ENCODE measurements around the gene CEP57.

CEP57 gene

DNA sequence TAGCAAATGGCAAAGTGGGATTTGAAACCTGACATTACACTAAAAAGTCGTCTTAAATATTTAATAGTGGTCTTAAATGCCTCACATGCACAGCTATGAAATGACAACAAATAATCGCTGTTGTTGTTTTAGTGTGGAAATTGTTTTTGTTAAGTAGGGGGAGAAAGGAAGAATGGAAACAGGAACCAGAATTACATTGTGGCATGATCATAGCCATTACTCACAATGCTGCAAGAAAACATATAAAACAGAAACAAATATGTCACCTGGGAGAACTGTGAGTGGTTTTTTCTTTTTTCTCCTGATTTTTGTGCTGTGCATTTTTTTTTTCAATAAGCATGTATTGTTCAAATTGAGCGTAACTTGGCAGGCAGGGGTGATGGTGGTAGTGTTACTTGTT is 23.6 kb upstream of the CEP57 start:
- Histone ChIP-seq H3F3A (ENCODE audit: insufficient read depth) (peaks cover 6% of the 10 kb centered on the region), H3K79me2 (ENCODE audit: insufficient read depth, low read length) (no peaks in the 10 kb centered on the region), H4K20me1 (ENCODE audit: low read depth, low read length) (peaks cover 7% of the 10 kb centered on the region; the same call in 1 of the 2 replicates), H3K27ac (ENCODE audit: low read depth, low read length) (no peak overlapping the region), H3K27me3 (ENCODE audit: low read length) (no peaks in the 10 kb centered on the region), H3K4me2 (ENCODE audit: low read depth, low read length, poor library complexity, severe bottlenecking) (no peak overlapping the region), H3K36me3 (ENCODE audit: low read length) (peaks cover 22% of the 10 kb centered on the region; the same call in 1 of the 2 replicates), H2AFZ (ENCODE audit: low read depth, low read length, severe bottlenecking) (no peak overlapping the region), H3K9me3 (ENCODE audit: insufficient read depth, low read length) (no peaks in the 10 kb centered on the region), H3K4me3 (ENCODE audit: insufficient read depth, low read length, poor library complexity, severe bottlenecking) (no peak overlapping the region), H3K9me2 (replicated peaks; ENCODE audit: insufficient read depth, low read length) (no peaks in the 10 kb centered on the region), H3K9ac (ENCODE audit: low read length) (no peak overlapping the region)
- TF ChIP-seq, protein P1, sequence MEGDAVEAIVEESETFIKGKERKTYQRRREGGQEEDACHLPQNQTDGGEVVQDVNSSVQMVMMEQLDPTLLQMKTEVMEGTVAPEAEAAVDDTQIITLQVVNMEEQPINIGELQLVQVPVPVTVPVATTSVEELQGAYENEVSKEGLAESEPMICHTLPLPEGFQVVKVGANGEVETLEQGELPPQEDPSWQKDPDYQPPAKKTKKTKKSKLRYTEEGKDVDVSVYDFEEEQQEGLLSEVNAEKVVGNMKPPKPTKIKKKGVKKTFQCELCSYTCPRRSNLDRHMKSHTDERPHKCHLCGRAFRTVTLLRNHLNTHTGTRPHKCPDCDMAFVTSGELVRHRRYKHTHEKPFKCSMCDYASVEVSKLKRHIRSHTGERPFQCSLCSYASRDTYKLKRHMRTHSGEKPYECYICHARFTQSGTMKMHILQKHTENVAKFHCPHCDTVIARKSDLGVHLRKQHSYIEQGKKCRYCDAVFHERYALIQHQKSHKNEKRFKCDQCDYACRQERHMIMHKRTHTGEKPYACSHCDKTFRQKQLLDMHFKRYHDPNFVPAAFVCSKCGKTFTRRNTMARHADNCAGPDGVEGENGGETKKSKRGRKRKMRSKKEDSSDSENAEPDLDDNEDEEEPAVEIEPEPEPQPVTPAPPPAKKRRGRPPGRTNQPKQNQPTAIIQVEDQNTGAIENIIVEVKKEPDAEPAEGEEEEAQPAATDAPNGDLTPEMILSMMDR (IDR thresholded peaks at IDR 0.05; ENCODE audit: insufficient read depth, low read length, poor library complexity, severe bottlenecking) = no peak
- no peak for TF ChIP-seq EZH2phosphoT487 (conservative IDR thresholded peaks at IDR 0.05; ENCODE audit: low read length)

DNA sequence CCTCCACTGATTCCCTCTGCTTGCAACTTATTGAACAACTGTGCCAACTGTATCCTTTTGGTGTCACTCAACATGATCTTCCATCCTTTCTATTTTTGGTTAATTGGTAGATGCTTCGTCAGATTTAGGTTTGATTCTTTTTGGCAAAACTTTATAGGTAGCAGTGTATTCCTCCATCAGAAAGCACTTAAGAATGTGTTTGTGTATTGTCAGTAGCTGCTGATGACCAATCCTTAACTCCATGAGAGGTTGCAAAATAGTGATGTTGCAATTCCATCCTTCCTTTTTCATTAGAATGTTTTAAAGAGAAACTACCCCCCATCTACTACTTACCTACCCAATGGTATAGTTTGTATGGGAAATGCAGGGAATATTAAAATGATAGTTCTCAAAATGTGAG is 22.8 kb upstream of the CEP57 start:
- TF ChIP-seq, protein P1 (IDR thresholded peaks at IDR 0.05; ENCODE audit: insufficient read depth, low read length, poor library complexity, severe bottlenecking) = no peak
- Histone ChIP-seq H3K79me2 (ENCODE audit: insufficient read depth, low read length) (no peaks in the 10 kb centered on the region), H3K27me3 (ENCODE audit: low read length) (no peaks in the 10 kb centered on the region), H3K4me3 (ENCODE audit: insufficient read depth, low read length, poor library complexity, severe bottlenecking) (no peak overlapping the region), H3K9me2 (replicated peaks; ENCODE audit: insufficient read depth, low read length) (no peaks in the 10 kb centered on the region), H3K4me2 (ENCODE audit: low read depth, low read length, poor library complexity, severe bottlenecking) (no peak overlapping the region), H3F3A (ENCODE audit: insufficient read depth) (peaks cover 8% of the 10 kb centered on the region), H3K9me3 (ENCODE audit: insufficient read depth, low read length) (no peaks in the 10 kb centered on the region), H3K36me3 (ENCODE audit: low read length) (peaks cover 30% of the 10 kb centered on the region; the same call in 1 of the 2 replicates), H3K27ac (ENCODE audit: low read depth, low read length) (no peak overlapping the region), H2AFZ (ENCODE audit: low read depth, low read length, severe bottlenecking) (no peak overlapping the region), H4K20me1 (ENCODE audit: low read depth, low read length) (peaks cover 7% of the 10 kb centered on the region; the same call in 1 of the 2 replicates), H3K9ac (ENCODE audit: low read length) (no peak overlapping the region)

DNA sequence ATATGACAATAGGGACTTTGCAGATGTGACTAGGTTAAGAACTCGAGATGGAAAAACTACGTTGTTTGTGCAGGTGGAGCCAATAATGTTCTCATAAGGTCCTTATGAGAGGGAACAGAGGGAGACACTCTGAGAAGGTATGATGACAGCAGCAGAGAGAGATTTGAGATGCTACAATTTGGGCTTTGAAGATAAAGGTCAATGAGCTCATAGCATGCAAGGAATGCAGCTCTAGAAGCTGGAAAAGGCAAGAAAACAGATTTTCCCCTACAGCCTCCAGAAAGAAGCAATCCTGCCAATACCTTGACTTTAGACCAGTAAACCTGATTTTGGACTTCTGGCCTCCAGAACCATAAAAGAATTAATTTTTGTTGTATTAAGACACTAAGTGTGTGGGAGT is 21.8 kb upstream of the CEP57 start:
- no peaks in the 10 kb centered on the region for H3K79me2 ChIP-seq (ENCODE audit: insufficient read depth, low read length)
- TF ChIP-seq, protein P1 (IDR thresholded peaks at IDR 0.05; ENCODE audit: insufficient read depth, low read length, poor library complexity, severe bottlenecking) = no peak
- no peak for TF ChIP-seq EZH2phosphoT487 (conservative IDR thresholded peaks at IDR 0.05; ENCODE audit: low read length)
- H3K27ac ChIP-seq (ENCODE audit: low read depth, low read length) = no peak overlapping the region
- no peaks in the 10 kb centered on the region for H3K27me3 ChIP-seq (ENCODE audit: low read length)
- no peaks in the 10 kb centered on the region for H3K9me3 ChIP-seq (ENCODE audit: insufficient read depth, low read length)
- no peaks in the 10 kb centered on the region for H3K9me2 ChIP-seq (replicated peaks; ENCODE audit: insufficient read depth, low read length)
- no peak overlapping the region for H2AFZ ChIP-seq (ENCODE audit: low read depth, low read length, severe bottlenecking)
- H3K4me2 ChIP-seq (ENCODE audit: low read depth, low read length, poor library complexity, severe bottlenecking) = no peak overlapping the region
- H3K9ac ChIP-seq (ENCODE audit: low read length) = no peak overlapping the region
- H4K20me1 ChIP-seq (ENCODE audit: low read depth, low read length) = peaks cover 7% of the 10 kb centered on the region; the same call in 1 of the 2 replicates
- H3K4me3 ChIP-seq (ENCODE audit: insufficient read depth, low read length, poor library complexity, severe bottlenecking) = no peak overlapping the region
- H3K36me3 ChIP-seq (ENCODE audit: low read length) = peaks cover 38% of the 10 kb centered on the region; the same call in 1 of the 2 replicates
- peaks cover 8% of the 10 kb centered on the region for H3F3A ChIP-seq (ENCODE audit: insufficient read depth)
